H7 (cell line): ENCODE measurements around the gene MTCH2. TPM values are rescaled to one million over a fixed set of nuclear protein-coding genes. Genes with fewer than 3 reads are reported as not detected.
A peak's percentile ranks its signal among the peaks of the same experiment; 100 is the strongest.

Source experiments
- DNase-seq: peaks from one replicate; pipeline ENCODE4 v3.0.0; 2012
- H3K27me3 ChIP-seq: 2 replicates; pipeline ENCODE4 v1.6.0; 2011; ENCODE audit warnings: mild to moderate bottlenecking, low read length; ENCODE audit not compliant: control insufficient read depth, insufficient read depth
- H3K36me3 ChIP-seq: replicated peaks from 2 replicates; pipeline ENCODE4 v1.5.1; 2011; ENCODE audit warnings: low read length; ENCODE audit not compliant: control insufficient read depth, insufficient read depth
- H3K4me3 ChIP-seq: 2 replicates; pipeline ENCODE4 v1.5.1; 2011; ENCODE audit warnings: low read depth, mild to moderate bottlenecking, control low read depth, low read length, moderate library complexity; ENCODE audit not compliant: insufficient read depth
- total RNA-seq: library from RNA; depleted of rRNA; stranded (reverse); fragments of >200 nt; shearing (Covaris generic); gene quantifications from 2 replicates; pipeline ENCODE4 v1.2.3, GENCODE V29; 2014

Gene MTCH2
- total RNA-seq, 1 experiment from 2014 or later = 148 TPM

DNA sequence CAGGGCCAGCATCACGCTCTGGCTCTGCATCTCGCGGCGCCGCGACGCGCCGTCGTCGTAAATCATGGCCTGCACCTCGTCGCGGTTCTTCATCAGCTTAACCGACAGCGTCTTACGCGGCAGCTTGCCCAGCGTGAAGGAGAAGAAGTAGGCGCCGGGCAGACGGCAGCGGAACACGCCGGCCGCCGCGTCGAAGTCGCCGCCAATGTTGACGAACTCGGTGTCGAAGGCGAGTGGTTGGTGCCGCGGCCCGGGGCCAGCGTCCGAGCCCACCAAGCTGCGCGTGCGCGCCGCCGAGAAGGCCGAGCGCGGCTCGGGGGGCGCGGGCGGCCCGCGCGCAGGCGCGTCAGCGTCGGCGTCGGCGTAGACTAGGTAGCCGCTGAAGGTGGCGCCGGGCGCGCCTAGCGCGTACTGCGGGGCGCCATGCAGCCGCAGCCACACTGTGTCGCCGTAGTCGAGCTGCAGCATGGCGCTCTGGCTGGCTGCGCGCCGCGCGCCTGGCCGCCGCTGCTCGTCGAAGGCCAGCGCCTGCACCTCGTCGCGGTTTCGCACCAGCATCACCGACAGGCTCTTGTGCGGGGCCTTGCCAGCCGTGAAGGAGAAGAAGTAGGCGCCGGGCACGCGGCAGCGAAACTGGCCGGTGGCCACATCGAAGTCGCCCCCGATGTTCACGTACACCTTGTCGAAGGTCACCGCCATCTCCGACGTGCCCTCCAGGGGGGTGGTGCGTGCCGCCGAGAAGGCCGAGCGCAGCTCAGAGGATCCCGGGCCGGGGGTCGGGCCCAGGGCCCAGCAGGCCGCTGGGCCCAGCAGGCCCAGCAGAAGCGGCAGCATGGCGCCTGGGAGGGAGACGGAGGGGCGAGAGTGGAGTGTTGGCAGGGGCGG lies 52.1 kb downstream of the MTCH2 start:
- Histone ChIP-seq H3K27me3 (peaks cover 30% of the 10 kb centered on the region), H3K36me3 (no peaks in the 10 kb centered on the region), H3K4me3 (peak overlapping the region; percentile 8; the same call in 1 of the 2 replicates)
- DNase-seq = peak; percentile 73

DNA sequence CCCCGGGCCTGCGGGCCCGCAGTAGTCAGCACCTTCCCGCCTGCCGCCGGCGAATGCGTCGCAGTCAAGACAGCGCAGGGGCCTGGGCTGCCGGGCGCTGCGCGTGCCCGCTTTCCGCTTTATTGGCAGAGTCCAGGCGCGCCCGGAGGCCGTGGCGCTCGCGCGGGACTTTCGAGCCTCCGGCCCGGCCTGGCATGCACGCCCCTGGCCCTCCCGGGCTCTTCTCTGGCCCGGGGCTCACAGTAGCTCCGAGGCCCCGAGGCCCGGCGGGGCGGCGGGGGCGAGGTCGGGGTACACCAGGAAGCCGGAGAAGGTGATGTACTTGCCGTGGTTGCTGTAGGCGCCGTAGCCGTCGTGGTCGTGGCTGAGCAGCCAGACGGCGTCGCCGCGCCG lies 52.8 kb downstream of the MTCH2 start:
- DNase-seq = peak; percentile 60
- no peaks in the 10 kb centered on the region; the same call in 1 of the 2 replicates for H3K36me3 ChIP-seq
- H3K4me3 ChIP-seq = no peak overlapping the region; the same call in 1 of the 2 replicates
- peaks cover 24% of the 10 kb centered on the region for H3K27me3 ChIP-seq

DNA sequence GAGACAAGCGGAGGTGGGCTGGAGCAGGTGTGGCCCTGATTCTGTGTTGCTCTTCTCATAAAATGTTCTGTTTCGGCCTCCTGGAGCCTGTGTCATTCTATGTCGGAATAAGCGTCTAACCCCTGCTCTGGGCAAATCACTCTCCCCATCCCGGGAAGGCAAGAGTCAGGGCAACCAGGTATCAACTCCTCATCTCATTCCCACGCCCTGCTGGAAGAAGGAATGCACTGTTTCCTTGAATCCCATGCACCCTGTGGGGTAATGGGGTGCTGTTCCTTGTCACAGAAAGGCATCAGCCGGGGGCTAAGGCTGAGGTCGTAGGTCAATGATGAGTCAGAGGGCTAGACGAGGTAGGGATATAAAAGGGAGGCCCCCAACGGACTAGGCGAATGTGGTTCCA lies 53.2 kb downstream of the MTCH2 start:
- Histone ChIP-seq H3K27me3 (peaks cover 19% of the 10 kb centered on the region), H3K4me3 (no peak overlapping the region)

DNA sequence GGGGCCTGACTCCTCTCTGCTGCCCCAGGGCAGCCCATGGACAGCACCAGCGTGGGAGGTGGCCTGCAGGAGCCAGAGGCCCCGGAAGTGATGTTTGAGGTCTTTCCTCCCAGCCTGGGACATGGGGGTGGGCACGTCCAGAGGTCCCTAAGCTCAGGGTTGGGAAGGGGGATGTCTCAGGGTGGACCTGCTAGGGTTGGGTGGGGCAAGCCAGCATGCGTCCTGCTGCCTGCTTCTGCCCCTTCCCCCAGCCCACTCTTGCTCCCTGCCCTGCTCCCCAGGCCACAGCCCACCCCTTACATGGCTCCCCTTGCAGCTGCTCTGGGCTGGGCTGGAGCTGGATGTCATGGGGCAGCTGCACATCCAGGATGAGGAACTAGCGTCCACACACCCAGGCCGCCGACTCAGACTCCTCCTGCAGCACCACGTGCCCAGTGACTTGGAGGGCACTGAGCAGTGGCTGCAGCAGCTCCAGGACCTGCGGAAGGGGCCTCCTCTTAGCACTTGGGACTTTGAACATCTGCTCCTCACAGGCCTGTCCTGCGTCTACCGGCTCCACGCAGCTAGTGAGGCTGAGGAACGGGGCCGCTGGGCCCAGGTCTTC lies 54.5 kb downstream of the MTCH2 start:
- peak; percentile 63 for DNase-seq
- H3K27me3 ChIP-seq = peaks cover 8% of the 10 kb centered on the region

More for the DNA sequence above, 53.2 kb downstream of the MTCH2 start:
- peaks cover under 1% of the 10 kb centered on the region for H3K36me3 ChIP-seq
- DNase-seq = peak; percentile 50

DNA sequence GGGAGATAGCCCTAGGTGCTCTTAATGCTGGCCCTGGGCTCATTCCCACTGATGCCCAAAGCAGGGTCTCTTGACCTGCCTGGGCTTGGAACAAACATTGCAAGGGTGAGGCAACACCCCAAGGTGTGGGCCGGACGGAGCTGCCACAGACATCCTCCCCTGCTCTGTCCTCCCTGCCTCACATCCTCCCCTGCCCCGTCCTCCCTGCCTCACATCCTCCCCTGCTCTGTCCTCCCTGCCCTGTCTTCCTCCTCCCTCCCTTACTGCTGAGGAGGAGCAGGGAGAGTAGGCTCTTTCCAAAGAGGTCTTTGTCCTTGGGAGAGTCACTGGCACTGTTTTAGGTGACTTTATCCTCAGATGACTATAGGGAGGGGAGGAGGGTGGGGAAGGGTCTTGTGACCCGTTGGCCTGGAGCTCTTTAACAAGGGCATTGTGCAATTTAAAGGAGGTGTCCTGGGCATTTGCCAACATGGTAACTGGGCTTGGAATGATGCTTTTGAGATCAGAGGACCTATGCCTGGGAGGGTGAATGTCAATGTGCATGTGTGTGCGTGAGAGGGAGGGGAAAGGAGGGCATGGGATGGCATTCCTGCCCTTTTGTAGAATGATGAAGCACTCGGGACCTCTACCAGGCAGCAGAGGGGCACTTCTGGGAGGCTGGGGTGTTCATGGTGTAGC lies 55.2 kb downstream of the MTCH2 start:
- Histone ChIP-seq H3K36me3 (peaks cover 14% of the 10 kb centered on the region), H3K4me3 (no peak overlapping the region), H3K27me3 (peaks cover 1% of the 10 kb centered on the region; the same call in 1 of the 2 replicates)
- DNase-seq = peak; percentile 40

More for the DNA sequence above, 54.5 kb downstream of the MTCH2 start:
- H3K4me3 ChIP-seq = no peak overlapping the region
- H3K36me3 ChIP-seq = peaks cover 10% of the 10 kb centered on the region

DNA sequence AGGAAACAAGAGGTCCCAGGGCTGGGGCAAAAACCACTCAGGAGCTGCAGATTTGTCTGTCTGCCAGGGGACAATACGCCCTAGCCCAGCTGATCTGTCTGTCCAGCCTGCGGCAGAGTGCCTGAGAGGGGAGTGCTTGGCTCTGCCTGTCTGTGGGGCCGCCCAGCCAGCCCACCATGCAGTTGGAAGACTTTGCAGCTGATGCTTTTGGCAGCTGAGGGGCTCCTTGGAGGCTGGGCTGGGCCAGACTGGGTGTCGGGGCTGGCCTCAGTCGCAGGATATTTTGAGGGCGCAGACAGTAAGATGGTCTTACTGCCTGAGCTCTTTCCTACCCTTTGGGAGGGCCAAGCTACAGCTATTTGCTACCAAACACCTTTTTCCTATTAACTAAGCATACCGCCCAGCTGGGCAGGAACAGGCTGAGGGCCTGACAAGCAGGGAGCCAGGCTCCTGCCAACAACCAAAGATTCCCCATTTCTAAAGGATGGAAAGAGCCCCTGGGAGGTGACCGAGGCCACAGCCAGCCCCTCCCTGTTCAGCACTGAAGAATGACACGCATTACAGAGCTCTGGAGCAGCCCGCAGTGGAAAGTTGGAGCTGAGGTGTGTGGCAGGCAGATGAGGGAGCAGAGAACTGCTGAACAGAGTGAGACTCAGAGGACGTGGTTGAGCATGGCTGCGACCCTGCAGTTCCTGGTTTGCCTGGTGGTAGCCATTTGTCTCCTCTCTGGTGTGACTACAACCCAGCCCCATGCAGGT lies 56.1 kb downstream of the MTCH2 start, which contains the start of gene FAM180B:
Gene FAM180B, plus strand, starts transcription at position 581 of the 758 bp plus-strand sequence. Its CDS starts 91 bp downstream, at position 672.
- Histone ChIP-seq H3K27me3 (no peaks in the 10 kb centered on the region), H3K36me3 (peaks cover 23% of the 10 kb centered on the region), H3K4me3 (no peak within 1 kb of the TSS)
- DNase-seq = peak; percentile 54

DNA sequence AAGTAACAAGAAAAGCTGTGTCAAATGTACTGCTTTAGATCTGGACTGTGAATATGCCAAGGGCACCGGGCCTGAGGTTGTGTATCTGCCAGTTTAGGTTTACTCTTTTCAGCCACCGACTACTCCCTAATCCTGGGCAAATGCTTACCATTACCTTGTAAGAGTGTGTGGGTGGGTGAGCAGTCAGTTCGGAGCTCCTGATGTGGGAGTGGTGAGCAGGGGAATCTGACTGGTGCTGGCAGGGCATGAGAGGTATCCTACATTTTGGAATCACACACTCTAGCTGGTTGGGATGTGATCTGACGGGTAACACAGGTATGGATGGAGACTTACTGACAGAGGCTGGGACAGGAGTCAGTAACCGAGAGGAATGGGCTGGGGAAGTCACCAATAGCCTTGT lies 58.5 kb downstream of the MTCH2 start:
- Histone ChIP-seq H3K27me3 (no peaks in the 10 kb centered on the region), H3K36me3 (peaks cover 30% of the 10 kb centered on the region), H3K4me3 (no peak overlapping the region)
- DNase-seq = no peak

DNA sequence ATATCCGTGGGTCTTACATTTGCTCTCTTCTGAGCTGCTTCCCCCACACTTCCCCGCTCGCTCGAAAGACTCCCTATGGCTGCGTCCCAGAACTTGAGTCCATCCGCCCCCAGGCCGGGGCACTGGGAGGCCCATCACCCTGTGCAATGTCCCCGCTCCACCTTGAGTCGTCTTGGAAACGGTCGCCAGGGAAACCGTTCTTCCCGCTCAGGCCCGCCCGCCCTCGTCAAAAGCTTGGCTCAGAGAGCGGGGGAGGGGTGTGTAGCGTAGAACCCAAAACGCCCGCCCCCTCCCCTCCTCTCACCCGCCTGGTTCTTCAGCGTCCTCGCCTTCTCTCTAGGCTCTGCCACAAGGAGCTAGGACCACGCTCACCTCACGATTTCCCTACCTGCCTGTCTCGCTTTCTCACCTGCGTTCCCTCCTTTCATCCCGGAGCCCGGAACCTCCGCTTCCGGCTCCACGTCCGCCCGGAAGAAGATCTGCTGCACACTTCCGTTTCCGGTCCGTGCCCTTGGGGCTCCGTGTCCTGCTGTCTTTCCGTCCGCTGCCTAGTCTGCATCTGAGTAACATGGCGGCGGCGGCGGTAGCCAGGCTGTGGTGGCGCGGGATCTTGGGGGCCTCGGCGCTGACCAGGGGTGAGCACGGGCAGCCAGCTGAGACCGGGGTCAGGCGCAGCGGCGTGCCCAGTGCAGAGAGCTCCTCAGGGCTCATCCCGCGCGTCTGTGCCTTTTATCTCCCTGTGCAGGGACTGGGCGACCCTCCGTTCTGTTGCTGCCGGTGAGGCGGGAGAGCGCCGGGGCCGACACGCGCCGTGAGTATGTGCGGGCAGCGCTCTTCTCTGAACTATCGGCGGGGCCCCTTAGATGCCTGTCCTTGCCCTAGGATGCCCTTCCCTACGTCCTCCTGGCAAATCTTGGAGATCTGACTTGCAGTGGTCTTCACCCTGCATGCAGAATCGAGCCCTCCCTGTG lies 63.5 kb downstream of the MTCH2 start, which contains the start of the genes KBTBD4 and NDUFS3:
Gene KBTBD4, minus strand, starts transcription at position 447 of the 971 bp plus-strand sequence. Its CDS starts 19 bp downstream, at position 428.
Gene NDUFS3, plus strand, starts transcription at position 551 of the 971 bp plus-strand sequence. Its CDS starts 18 bp downstream, at position 569.
- peak within 1 kb of the TSS; percentile 99 for H3K4me3 ChIP-seq
- DNase-seq = peak; percentile 95
- H3K27me3 ChIP-seq = no peaks in the 10 kb centered on the region
- H3K36me3 ChIP-seq = peaks cover 32% of the 10 kb centered on the region

DNA sequence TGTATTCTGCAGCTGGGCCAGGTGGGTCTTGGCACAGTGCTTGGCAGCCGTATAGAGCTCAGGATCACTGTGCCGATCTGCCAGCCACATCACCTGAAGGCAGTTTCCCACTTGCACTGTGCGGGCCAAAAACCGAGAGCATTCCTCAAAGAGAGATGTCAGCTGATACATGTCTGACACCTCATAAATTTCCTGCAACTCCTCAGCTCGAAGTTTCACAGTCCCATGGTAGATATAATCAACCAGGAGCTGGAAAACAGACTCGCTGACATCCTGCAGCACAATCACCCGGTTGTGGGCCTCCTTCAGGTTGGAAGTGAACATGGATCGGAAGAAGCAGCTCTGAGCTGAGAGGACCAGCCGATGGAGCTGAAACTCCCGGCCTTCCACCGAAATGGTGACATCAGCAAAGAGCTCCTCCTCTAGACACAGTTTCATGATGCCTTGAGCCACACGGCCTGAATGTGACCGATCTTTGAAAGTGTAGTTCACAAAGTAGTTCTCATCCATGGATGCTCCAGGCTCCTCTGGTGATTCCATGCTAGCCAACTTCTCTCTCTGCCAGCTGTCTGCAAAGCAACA lies 64.8 kb downstream of the MTCH2 start:
- peak; percentile 13 for DNase-seq
- peaks cover 36% of the 10 kb centered on the region for H3K36me3 ChIP-seq
- no peaks in the 10 kb centered on the region for H3K27me3 ChIP-seq
- no peak overlapping the region for H3K4me3 ChIP-seq

DNA sequence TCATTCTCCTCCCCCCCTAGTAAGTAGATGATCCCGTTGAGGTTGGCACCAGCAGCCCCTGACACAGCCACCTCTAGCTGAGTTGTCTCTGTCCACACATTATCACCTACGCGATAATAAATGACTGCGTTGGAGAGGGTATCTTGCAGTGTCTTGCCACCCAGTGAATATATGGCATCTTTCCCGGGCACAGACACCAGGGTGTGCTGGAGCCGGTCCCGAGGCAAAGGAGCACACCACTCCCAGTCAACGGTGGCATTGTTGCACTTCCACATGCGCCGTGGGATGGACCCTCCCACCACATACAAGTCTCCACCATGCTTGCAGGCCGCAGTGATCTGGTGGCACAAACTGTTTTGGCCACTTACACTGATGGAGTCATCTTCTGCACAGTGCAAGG lies 69.0 kb downstream of the MTCH2 start:
- H3K27me3 ChIP-seq = no peaks in the 10 kb centered on the region
- no peak overlapping the region for H3K4me3 ChIP-seq
- peaks cover 23% of the 10 kb centered on the region for H3K36me3 ChIP-seq
- DNase-seq = no peak

DNA sequence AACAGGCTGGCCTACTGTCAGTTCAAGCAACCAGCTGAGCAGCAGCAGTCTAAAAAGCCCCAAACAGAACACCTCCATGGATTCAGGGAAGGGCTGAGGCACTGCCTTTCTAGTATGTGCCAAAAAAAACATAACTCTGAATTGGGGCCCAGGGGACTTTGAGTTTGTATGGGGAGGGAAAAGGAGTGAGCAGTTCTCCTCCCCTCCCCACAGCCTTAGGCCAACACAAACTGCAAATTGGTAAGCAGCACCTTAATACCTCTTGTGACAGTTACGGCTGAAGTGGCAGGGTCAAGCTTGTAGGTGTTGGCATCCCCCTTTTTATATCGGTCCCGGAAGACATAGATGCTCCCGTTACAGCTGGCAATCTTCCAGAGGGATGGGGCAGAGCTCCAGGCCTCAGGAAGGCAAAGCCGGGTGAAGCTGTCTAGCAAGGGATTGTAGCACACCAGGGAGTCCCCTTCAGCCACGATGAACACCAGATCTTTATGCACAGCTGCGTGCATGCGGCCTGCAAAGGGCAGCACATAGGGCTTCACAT lies 69.6 kb downstream of the MTCH2 start:
- no peak for DNase-seq
- Histone ChIP-seq H3K27me3 (no peaks in the 10 kb centered on the region), H3K4me3 (no peak overlapping the region), H3K36me3 (peaks cover 22% of the 10 kb centered on the region)

DNA sequence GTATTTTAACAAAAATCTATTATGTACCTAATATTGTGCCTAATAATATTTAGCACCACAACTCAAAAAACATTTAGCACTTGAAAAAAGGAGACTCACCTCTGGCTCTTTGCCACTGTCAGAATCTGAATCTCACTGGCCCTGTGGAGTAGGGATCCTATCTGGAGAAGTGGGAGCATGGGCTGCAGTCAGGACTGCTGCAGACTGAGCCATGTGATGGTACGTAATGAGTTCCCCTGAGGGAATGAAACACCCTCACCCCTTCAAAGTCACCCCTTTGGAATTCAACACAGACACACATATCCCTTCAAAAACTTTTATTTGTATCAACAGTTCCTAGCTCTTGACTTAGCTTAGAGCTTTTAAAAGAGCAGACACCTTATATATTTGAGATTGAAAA lies 70.5 kb downstream of the MTCH2 start:
- H3K36me3 ChIP-seq = peaks cover 19% of the 10 kb centered on the region
- H3K27me3 ChIP-seq = no peaks in the 10 kb centered on the region
- H3K4me3 ChIP-seq = no peak overlapping the region
- no peak for DNase-seq
